GM21737 (cell line): ENCODE data around the gene MVB12B.

ENCODE experiments used
- ATAC-seq: cut with Tn5 transposase; IDR thresholded peaks from one replicate; pipeline ENCODE4 v1.9.1; 2021; ENCODE audit warnings: mild to moderate bottlenecking, moderate library complexity; ENCODE audit not compliant: unreplicated experiment

MVB12B gene

DNA sequence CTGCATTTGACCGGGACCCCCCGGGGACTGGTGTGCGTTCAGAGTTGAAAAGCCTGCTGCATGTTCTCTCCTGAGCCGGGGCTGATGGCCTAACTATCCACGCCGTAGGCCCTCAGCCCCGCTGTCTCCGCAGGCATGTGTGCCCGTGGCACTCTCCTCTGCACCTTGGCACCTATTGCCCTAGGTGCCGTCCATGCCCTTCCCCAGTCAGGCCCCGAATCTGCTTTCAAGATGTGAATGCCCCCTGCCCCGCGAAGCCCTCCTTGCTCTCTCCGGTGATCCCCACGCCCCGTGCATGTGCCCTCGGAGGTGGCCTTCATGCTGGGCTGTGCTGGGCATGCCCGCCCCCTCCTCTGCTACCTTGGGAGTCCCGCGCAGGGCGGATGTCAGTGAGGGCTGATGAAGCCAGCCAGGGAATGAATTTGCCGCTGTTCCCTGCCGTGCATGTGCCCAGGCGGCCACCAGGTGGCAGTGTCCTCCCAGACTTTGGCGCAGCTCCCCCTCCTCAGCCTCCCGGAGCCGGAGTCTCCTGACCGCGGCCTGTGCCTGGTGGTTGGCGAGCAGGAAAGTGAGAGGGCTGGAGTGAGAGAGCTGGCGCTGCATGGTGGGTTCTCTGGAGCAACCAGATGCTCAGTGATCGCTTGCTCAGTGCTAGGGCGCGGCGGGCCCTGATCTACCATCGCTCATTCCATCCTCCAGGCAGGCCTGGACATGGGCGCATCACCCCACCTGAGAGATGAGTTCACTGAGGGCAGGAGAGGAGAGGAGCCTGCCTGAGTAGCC is 174.2 kb downstream of the MVB12B start:
- ATAC-seq: no peak

DNA sequence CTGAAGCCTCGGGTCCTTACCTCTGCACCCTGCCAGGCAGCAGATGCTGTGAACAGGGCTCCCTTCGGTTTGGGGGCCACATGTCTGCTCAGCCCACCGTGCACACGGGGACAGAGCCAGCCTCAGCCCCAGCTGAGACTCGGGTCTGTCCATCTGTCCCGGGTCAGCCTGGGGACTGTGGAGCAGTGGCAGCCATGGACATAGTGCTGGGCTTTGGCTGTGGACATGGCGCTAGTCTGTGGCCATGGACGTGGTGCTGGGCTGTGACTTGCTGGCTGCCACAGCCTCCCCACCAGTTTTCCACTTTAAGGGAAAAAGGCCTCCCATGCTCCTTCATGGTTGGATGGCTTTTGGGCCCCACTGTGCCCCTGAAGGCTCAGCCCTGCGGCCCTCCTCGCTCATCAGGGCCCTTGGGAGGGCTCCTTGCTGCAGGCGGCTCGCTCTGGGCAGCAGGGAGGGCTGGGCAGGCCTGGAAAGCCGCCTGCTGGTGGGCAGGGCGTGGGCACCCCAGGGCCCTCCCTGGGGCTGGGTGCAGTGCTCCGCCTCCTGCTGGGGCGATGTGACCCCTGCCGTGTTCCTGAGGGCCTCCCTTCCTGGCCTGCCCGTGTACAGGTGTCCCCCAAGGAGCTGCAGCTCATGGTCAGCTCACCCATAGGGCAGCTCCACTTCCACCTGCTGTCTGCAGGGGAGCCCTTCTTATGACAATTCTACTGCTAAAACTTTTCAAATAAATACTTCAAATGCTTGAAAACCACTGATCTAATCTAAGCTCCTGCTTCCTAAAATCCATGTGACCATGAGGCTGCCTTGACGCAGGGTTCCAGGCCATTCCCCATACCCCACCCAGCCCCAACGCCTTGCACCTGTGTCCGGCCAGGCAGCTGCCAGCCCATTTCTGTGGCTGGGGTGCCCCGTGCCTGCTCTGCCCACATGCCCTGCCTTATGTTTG is 175.0 kb downstream of the MVB12B start:
- ATAC-seq: no peak

- no peak for ATAC-seq
Measured at GRCh38 chr9:126502417-126503332, 176.0 kb downstream of the MVB12B start.

DNA sequence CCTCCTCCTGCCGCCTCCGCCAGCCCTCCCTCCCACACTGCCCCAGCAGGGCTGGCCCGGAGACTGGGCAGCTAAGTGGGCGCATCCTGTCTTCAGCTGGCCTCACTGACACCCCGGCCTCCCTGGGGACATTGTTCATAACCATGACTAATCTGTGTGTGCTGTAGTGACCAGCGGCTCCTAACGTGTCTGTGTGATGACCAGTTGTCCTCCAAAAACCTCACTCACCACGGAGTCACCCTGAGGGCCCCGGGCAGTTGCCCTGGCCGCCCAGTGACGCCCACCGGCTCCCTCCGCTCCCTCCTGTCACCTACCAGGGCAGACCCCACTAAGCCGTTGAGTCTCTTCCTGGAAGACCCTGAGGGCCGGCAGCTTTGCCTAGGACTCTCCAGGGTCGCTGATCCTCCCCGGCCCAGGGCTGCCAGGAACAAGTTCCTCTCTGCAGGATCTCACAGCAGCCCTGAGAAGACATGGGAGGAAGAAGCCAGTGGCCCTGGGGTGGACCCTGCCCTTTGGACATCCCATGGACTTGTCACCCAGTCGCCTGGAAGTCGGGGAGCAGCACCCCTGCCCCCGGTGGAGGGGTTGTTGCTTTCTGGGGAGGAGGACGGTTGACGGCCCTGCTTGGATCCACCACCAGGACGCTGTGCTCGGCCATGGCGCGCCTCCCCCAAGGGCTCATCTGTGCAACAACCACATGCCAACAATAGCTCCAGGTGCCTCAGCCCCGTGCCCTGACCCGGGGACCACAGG is 176.9 kb downstream of the MVB12B start:
- no peak for ATAC-seq

GRCh38 chr9:126504086-126504976 is 177.7 kb downstream of the MVB12B start:
- no peak for ATAC-seq

DNA sequence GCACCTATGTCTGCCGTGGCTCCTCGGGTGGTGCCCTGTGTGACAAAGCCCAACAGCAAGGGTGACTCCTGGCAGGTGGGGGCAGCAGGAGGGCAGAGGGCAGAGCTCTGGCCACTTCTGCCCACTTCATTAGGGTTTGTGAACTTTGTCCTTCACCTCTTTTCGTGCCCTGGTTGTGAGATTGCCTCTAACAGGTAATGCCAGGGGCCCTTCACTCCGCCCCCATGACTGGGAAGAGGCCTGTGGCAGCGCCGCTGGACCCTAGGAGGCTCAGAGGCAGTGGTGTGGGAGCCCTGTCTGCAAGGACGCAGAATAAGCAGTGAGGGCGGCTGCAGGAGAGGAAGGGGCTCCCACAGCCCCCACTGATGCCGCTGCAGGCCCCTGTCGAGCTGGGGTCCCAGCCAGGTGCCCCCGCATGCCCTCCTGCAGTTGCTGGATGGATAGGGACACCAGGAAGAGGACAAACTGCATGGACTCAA is 178.4 kb downstream of the MVB12B start:
- ATAC-seq: no peak

DNA sequence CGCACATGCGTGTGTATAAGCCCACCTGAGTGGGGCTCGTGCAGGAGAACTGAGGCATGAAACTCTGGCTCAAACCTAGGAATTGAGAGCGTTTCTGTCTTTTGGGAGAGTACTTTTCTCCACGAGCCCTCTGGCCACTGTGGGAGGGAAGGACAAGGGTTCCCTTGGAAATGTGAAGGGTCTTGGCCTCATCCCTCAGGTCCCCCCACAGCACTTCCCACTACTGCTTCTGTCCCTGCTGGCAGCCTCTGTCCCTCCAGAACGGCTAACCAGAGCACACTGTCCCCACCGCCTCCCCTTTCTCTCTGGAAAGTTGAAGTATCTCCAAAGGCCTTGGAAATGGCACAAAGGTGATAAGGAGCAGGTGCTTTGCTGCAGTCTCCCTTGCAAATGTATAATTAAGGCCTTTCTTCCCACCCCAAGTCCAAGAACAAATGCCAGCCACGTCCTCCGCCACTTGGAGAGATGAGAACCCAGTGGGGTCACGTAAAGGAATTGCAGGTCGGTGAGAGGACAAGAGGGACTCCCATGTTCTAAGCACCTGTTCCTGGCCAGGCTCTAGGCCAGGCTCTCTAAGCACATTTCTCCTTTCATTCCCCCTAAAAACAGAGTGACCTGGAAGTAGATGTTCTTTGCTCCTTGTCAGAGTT is 179.2 kb downstream of the MVB12B start:
- no peak for ATAC-seq

GRCh38 chr9:126506361-126507317 is 180.0 kb downstream of the MVB12B start:
- ATAC-seq: no peak

DNA sequence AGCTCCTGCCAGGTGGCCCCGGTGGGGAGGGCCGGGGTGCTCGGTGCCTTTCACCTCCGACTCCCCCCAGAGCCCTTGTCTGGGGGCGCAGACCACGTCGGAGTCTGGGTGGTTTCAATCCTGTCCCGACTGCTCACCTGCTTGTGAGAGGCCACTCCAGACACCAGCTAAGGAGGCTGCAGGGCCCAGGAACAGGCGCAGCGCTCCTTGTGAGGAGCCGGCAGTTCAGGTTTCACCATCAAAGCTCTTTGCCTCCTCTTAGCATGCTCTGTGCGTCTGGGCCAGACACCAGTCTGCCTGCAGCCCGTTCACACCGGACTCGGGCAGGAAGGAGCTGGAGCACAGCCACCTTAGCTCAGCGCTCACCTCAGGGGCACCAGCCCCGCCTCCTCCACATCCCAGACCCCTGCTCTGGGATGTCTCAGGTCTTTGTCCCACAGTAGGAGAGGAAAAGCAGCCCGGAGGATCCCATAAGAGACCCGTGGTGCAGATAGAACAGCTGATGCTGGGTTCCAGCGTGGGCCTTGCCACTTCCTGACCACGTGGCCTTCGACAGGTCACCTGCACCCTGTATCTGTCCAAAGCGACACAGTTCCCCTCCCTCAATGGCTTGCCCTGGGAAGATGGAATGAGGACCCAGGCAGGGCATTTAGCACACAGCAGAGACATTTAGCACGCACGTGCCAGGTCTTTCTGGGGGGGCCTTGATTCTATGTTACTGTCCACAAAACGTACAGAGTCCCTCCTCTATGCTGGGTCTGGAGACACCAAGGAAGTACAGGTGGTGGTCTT is 180.9 kb downstream of the MVB12B start:
- no peak for ATAC-seq

DNA sequence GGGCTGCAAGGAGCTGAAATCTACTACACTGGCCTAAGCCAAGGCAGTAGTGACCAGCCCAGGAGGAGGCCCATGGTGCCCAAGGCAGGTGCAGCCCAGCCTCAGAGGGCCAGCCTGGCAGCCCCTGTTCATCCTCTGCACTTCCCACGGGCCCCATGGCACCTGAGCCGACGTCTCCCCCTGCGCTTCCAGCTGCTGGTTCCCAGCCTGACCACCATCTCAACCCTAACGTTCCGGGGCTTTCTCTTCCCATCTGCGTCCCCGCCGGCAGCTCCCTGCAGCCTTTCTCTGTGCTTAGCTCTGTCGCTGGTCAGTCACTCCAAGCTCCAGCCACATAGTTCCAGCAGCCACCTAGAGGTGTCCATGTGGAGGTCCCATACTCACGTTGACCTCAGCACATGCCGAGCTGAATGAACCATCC is 181.6 kb downstream of the MVB12B start:
- ATAC-seq: no peak

GRCh38 chr9:126508928-126509327 is 182.3 kb downstream of the MVB12B start:
- no peak for ATAC-seq

- ATAC-seq: no peak
Measured at GRCh38 chr9:126509718-126510117, 183.1 kb downstream of the MVB12B start.

- ATAC-seq: no peak
Measured at GRCh38 chr9:126510564-126510963, 183.9 kb downstream of the MVB12B start.

DNA sequence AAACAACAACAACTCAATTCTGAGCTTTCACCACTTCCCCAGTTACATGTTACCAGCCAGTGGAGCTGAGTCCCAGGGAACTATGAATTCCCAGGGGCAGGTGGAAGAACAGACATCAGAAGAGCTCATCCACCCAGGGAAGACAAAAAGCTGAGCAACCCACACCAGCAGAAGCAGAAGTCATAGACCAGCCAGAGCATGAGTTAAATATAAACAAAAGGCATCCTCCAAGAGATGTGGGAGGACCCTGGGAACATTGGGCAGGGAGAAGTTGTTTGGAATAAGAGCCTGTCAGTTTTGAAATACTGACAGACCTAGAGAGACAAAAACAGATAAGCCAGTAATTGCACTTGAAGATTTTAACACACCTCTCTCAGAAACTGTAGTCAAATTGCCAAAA is 184.8 kb downstream of the MVB12B start:
- no peak for ATAC-seq

DNA sequence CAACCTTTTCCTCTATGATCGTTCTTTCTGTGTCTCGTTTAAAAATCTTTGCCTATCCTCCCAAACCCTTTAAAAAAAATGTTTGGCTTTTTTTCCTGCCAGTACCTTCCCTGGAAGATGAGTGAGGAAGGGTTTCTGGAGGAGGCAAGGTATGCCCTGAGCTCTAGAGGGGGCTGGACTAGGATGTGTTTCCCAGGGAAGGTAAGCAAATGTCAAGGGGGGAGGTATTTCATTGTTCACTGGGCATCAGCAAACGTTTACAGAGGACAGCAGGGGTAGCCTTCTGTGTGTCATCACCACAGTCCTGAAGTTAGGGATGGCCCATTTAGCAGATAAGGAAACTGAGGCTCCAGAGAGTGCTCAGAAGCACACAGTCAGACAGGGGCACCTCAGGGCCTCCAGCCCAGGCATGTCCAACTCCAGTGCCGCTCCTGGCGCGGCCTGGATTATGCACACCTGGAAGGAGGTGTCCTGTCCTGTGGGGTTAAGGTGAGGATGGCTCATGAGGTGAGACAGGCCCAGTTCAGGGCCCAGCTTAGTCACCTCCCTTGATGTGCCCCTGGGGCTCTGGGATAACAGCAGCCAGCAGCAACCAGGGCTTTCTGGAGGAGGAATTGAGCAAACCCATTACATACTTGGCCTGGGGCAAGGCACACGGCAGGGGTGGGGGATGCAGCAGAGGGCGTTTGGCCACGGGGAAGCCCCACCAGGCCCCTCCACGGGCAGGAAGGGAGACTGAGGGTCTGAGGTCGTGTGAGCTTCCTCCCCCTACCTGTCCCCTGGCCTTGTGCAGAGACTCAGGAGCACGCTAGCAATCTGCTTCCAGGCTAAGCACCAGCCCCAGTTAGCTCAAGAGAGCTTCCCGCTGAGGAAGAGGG is 186.8 kb downstream of the MVB12B start:
- no peak for ATAC-seq
